Keratinocyte (primary cell): Measurements from ENCODE around the gene ANKRD13A. TPM values are rescaled to one million over a fixed set of nuclear protein-coding genes. Genes with fewer than 3 reads are reported as not detected.

Experiments
- DNase-seq: peaks from one replicate; pipeline ENCODE4 v3.0.0-alpha.2; 2011; ENCODE audit warnings: low read depth, missing footprints, low spot score
- FAIRE-seq: peaks from 2 replicates; lab custom pipeline; 2011; peaks lifted over from hg19 to GRCh38; lab: Jason Lieb, UNC
- H2AFZ ChIP-seq: 2 replicates; pipeline ENCODE4 v1.6.0; 2012; ENCODE audit warnings: low read length, control low read depth, inconsistent platforms; ENCODE audit not compliant: control insufficient read depth
- H3K27ac ChIP-seq: 2 replicates; pipeline ENCODE4 v1.5.1; 2011; ENCODE audit warnings: low read length; ENCODE audit not compliant: control insufficient read depth, insufficient read depth
- H3K27me3 ChIP-seq: 3 replicates; pipeline ENCODE4 v1.6.0; 2011; ENCODE audit warnings: low read length; ENCODE audit not compliant: control insufficient read depth, insufficient read depth; ENCODE audit errors: extremely low read depth
- H3K36me3 ChIP-seq, 2 experiments: 2 replicates in 1 of 2; 3 replicates in 1 of 2; pipeline ENCODE4 v1.5.1; 2011; ENCODE audit warnings: low read length in 2 of 2, mild to moderate bottlenecking in 1 of 2; ENCODE audit not compliant: control insufficient read depth in 2 of 2, insufficient read depth in 2 of 2; ENCODE audit errors: extremely low read depth in 1 of 2
- H3K4me1 ChIP-seq: 3 replicates; pipeline ENCODE4 v1.5.1; 2011; ENCODE audit warnings: low read length; ENCODE audit not compliant: control insufficient read depth, insufficient read depth; ENCODE audit errors: extremely low read depth
- H3K4me2 ChIP-seq: 3 replicates; pipeline ENCODE4 v1.6.0; 2011; ENCODE audit warnings: low read depth, low read length; ENCODE audit not compliant: control insufficient read depth, insufficient read depth; ENCODE audit errors: extremely low read depth
- H3K4me3 ChIP-seq, 3 experiments: fragments of 200-600 bp in 1 of 3; sonication (generic) in 1 of 3; 2 replicates in 2 of 3; 3 replicates in 1 of 3; pipeline ENCODE4 v1.5.1; 2011 to 2016; ENCODE audit warnings: low read length in 3 of 3, mild to moderate bottlenecking in 3 of 3, control low read depth in 2 of 3, inconsistent platforms in 1 of 3, low read depth in 1 of 3, mixed read lengths in 1 of 3, mixed run types in 1 of 3, moderate library complexity in 1 of 3; ENCODE audit not compliant: control insufficient read depth in 2 of 3, insufficient read depth in 2 of 3; ENCODE audit errors: extremely low read depth in 1 of 3
- H3K79me2 ChIP-seq: 2 replicates; pipeline ENCODE4 v1.6.0; 2012; ENCODE audit warnings: low read length; ENCODE audit not compliant: control insufficient read depth, insufficient read depth
- H3K9ac ChIP-seq: 3 replicates; pipeline ENCODE4 v1.6.0; 2011; ENCODE audit warnings: low read length; ENCODE audit not compliant: control insufficient read depth, insufficient read depth; ENCODE audit errors: extremely low read depth
- H3K9me1 ChIP-seq: 3 replicates; pipeline ENCODE4 v1.6.0; 2011; ENCODE audit warnings: low read length; ENCODE audit not compliant: control insufficient read depth, insufficient read depth; ENCODE audit errors: extremely low read depth
- H3K9me3 ChIP-seq: 2 replicates; pipeline ENCODE4 v1.5.1; 2012; ENCODE audit warnings: low read depth, low read length; ENCODE audit not compliant: control insufficient read depth
- H4K20me1 ChIP-seq: 3 replicates; pipeline ENCODE4 v1.6.0; 2011; ENCODE audit warnings: low read length; ENCODE audit not compliant: control insufficient read depth, insufficient read depth; ENCODE audit errors: extremely low read depth
- EZH2 ChIP-seq: IDR thresholded peaks from one replicate; pipeline ENCODE4 v1.6.1; 2012; ENCODE audit warnings: inconsistent platforms, mild to moderate bottlenecking, low read length, moderate library complexity
- dilution Hi-C: fragments of 300-500 bp; cut with MboI; formaldehyde crosslinking; loops from one replicate; pipeline ENCODE4 v1.7.0; 2020; ENCODE audit warnings: low sequenced_read_pairs; ENCODE audit not compliant: extremely low pct_ligation_motif_present
- polyA plus RNA-seq, 5 experiments: library from polyadenylated mRNA; depleted of rRNA in 3 of 5; stranded (reverse) in 3 of 5; stranded (forward) in 1 of 5; unstranded in 1 of 5; fragments of >200 nt; gene quantifications; 1 replicate in 1 of 5; 2 replicates in 3 of 5; 3 replicates in 1 of 5; pipeline versions ENCODE4 v1.2.1 to v1.2.3, GENCODE V29; 2011 to 2012; ENCODE audit warnings: missing spikeins in 2 of 5, low read depth in 1 of 5, low replicate concordance in 1 of 5
- TF ChIP-seq, protein P1 (sequence below), 3 experiments: IDR thresholded peaks in 1 of 3; conservative IDR thresholded peaks in 1 of 3; optimal IDR thresholded peaks in 1 of 3; 2 replicates in 2 of 3; 3 replicates in 1 of 3; pipeline versions ENCODE3 to v1.5.1; 2011; ENCODE audit warnings: low read length in 3 of 3, mild to moderate bottlenecking in 3 of 3, moderate library complexity in 2 of 3, control low read depth in 1 of 3, inconsistent platforms in 1 of 3; ENCODE audit not compliant: insufficient read depth in 2 of 3; ENCODE audit errors: extremely low read depth in 1 of 3

ANKRD13A gene
- polyA plus RNA-seq, 1 donor (not counting 4 experiments of a cell fraction or from before 2014, with no cell fraction given), result 73.1 TPM

- no peak for DNase-seq
- H3K27ac ChIP-seq, result no peak overlapping the region
- no peaks in the 10 kb centered on the region for H3K27me3 ChIP-seq
- no peaks in the 10 kb centered on the region for H3K79me2 ChIP-seq
- H3K4me3 ChIP-seq, result no peak overlapping the region
- H2AFZ ChIP-seq, result no peak overlapping the region
- dilution Hi-C loops, result no loop called here
- H3K4me1 ChIP-seq, result peaks cover 7% of the 10 kb centered on the region
- no peaks in the 10 kb centered on the region for H3K9me1 ChIP-seq
- no peaks in the 10 kb centered on the region for H3K36me3 ChIP-seq
- no peak for TF ChIP-seq EZH2
- TF ChIP-seq, protein P1, sequence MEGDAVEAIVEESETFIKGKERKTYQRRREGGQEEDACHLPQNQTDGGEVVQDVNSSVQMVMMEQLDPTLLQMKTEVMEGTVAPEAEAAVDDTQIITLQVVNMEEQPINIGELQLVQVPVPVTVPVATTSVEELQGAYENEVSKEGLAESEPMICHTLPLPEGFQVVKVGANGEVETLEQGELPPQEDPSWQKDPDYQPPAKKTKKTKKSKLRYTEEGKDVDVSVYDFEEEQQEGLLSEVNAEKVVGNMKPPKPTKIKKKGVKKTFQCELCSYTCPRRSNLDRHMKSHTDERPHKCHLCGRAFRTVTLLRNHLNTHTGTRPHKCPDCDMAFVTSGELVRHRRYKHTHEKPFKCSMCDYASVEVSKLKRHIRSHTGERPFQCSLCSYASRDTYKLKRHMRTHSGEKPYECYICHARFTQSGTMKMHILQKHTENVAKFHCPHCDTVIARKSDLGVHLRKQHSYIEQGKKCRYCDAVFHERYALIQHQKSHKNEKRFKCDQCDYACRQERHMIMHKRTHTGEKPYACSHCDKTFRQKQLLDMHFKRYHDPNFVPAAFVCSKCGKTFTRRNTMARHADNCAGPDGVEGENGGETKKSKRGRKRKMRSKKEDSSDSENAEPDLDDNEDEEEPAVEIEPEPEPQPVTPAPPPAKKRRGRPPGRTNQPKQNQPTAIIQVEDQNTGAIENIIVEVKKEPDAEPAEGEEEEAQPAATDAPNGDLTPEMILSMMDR (optimal IDR thresholded peaks at IDR 0.05 in 1 of 3, IDR thresholded peaks at IDR 0.05 in 1 of 3, conservative IDR thresholded peaks at IDR 0.05 in 1 of 3; ENCODE audit: extremely low read depth in 1 of 3, insufficient read depth in 2 of 3, low read length in 3 of 3), result no peak
- no peaks in the 10 kb centered on the region for H3K9me3 ChIP-seq
- no peak for FAIRE-seq
- no peak overlapping the region for H3K4me2 ChIP-seq
- no peak overlapping the region for H3K9ac ChIP-seq
- H4K20me1 ChIP-seq, result no peaks in the 10 kb centered on the region
Measured at GRCh38 chr12:110058875-110059615, 59.8 kb downstream of the ANKRD13A start.

DNA sequence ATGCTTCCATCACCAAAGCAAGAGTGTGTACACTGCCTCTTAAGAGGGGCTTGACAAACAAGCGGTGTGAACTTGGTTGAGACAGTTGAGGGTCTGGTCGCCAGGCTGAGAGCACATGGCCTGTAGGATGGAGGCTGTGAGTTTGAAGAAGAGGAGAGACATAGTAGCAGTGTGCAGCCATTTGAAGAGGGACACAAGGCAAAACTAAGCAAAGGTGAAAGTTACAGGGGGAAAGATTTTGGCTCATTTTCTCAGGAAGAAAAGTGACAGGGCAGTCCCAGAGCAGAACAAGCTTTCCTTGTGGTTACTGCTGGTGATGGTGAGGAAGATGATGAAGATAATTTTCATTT is 60.4 kb downstream of the ANKRD13A start:
- H3K79me2 ChIP-seq, result no peaks in the 10 kb centered on the region
- TF ChIP-seq, protein P1 (optimal IDR thresholded peaks at IDR 0.05 in 1 of 3, IDR thresholded peaks at IDR 0.05 in 1 of 3, conservative IDR thresholded peaks at IDR 0.05 in 1 of 3; ENCODE audit: extremely low read depth in 1 of 3, insufficient read depth in 2 of 3, low read length in 3 of 3), result no peak
- no peak for TF ChIP-seq EZH2
- H3K4me3 ChIP-seq, result no peak overlapping the region
- H4K20me1 ChIP-seq, result no peaks in the 10 kb centered on the region
- FAIRE-seq (no peak), DNase-seq (no peak)
- no peaks in the 10 kb centered on the region for H3K9me1 ChIP-seq
- no peaks in the 10 kb centered on the region for H3K27me3 ChIP-seq
- H2AFZ ChIP-seq, result no peak overlapping the region
- peaks cover 7% of the 10 kb centered on the region for H3K4me1 ChIP-seq
- H3K36me3 ChIP-seq, result no peaks in the 10 kb centered on the region
- H3K4me2 ChIP-seq, result no peak overlapping the region
- no peak overlapping the region for H3K27ac ChIP-seq
- dilution Hi-C loops, result no loop called here
- no peaks in the 10 kb centered on the region for H3K9me3 ChIP-seq
- no peak overlapping the region for H3K9ac ChIP-seq
